Right lobe of liver (tissue), 6 donors: ENCODE data around the gene SERINC5. TPM values are rescaled to one million over a fixed set of nuclear protein-coding genes. Genes with fewer than 3 reads are reported as not detected.
A peak's percentile ranks its signal among the peaks of the same experiment; 100 is the strongest.
"Not testable (repeated sequence)": the region's sequence is repeated elsewhere in the genome, so short reads cannot be mapped to it uniquely, and the experiment has no call there.

Experiments
- ATAC-seq, 4 donors: fragments of 200-7000 bp; cut with Tn5 transposase; one replicate each; pipeline ENCODE4 v1.9.1; 2020; ENCODE audit warnings: mild to moderate bottlenecking in 4 of 4, moderate library complexity in 4 of 4
- DNase-seq, 3 donors: peaks; one replicate each; pipeline ENCODE4 v3.0.0-alpha.2; 2020
- H3K27ac ChIP-seq, 3 donors: fragments of 200-600 bp; one replicate each; pipeline ENCODE4 v1.8.0; 2022
- H3K27me3 ChIP-seq, 2 donors: fragments of 200-600 bp; one replicate each; pipeline ENCODE4 v1.8.0; 2022
- H3K36me3 ChIP-seq, 4 donors: fragments of 200-600 bp; sonication (generic) in 1 of 4; one replicate each; pipeline versions ENCODE4 v1.5.1 to v1.8.0; 2017 to 2022; ENCODE audit warnings: control low read depth in 1 of 4
- H3K4me1 ChIP-seq, 4 donors: fragments of 200-600 bp; sonication (generic) in 1 of 4; one replicate each; pipeline versions ENCODE4 v1.5.1 to v1.8.0; 2017 to 2022; ENCODE audit warnings: control low read depth in 1 of 4
- H3K4me3 ChIP-seq, 3 donors: fragments of 200-600 bp; one replicate each; pipeline ENCODE4 v1.8.0; 2022
- H3K9me3 ChIP-seq, 4 donors: fragments of 200-600 bp; sonication (generic) in 1 of 4; one replicate each; pipeline versions ENCODE4 v1.5.1 to v1.8.0; 2017 to 2022; ENCODE audit warnings: control low read depth in 1 of 4
- POLR2A ChIP-seq: fragments of 450-650 bp; IDR thresholded peaks from one replicate; pipeline ENCODE4 v1.6.1; 2017; ENCODE audit warnings: antibody characterized with exemption, mild to moderate bottlenecking
- WGBS: methylation state at CpG from one replicate; pipeline ENCODE4 v1.1.6; 2018; ENCODE audit warnings: low coverage, low lambda C conversion rate; ENCODE audit not compliant: insufficient coverage; ENCODE audit errors: missing lambda C conversion rate; 5-methylcytosine and 5-hydroxymethylcytosine counted together
- intact Hi-C, 2 donors: fragments of 100-400 bp; cut with DNase I; formaldehyde crosslinking; loops; one replicate each; pipeline versions ENCODE4 v1.11.2 to v1.14.1; 2022
- total RNA-seq, 6 experiments: library from RNA; depleted of rRNA in 2 of 6; stranded (reverse); fragments of >200 nt in 2 of 6; fragmentation: NEBNext Ultra II Directional in 3 of 6; extraction: Animal tissue kit (Norgen Biotek cat#: 25700) in 3 of 6; gene quantifications; one replicate each; pipeline versions ENCODE4 v1.1.0 to v1.2.4, GENCODE V29; 2016 to 2023
- TF ChIP-seq, protein P1 (sequence below), 4 donors: fragments of 200-600 bp in 3 of 4; fragments of 450-650 bp in 1 of 4; IDR thresholded peaks; one replicate each; pipeline versions ENCODE4 v1.5.1 to v1.8.0; 2016 to 2022; ENCODE audit warnings: antibody characterized with exemption in 4 of 4, mild to moderate bottlenecking in 2 of 4
- donor health status: DM: no; HTN: yes; CAD: no.
- donor health status: DM: no; HTN: no; CAD: no.
- donor health status: DM: no; HTN: no; CAD: no.
- donor health status: DM: no; HTN: yes; CAD: no.
- donor health status: DM: no; HTN: yes; CAD: no.

SERINC5 gene
- total RNA-seq, 6 experiments from 2014 or later: 30.1 to 82.1 (median 57.9) TPM

DNA sequence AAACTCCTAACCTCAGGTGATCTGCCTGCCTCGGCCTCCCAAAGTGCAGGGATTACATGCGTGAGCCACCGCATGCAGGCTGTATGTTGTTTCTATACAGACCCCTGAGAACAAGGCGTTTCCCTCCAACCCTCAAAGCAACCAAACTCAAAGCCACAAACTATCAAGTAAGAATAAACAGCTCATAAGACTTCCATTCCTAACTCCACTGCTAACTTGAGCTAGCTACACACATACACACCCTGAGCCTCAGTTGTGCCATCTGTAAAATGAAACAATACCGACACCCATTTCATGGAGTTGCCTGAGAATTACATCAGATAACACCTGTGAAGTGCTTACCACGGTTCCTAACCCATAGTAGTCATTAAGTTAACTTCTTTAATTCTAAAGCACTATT, 70.8 kb downstream of the SERINC5 start:
- peak overlapping the region; percentile 32 to 77 (median 77) for H3K27ac ChIP-seq
- peaks cover 0 to 65% (median 19%) of the 10 kb centered on the region in 4 donors for H3K4me1 ChIP-seq

DNA sequence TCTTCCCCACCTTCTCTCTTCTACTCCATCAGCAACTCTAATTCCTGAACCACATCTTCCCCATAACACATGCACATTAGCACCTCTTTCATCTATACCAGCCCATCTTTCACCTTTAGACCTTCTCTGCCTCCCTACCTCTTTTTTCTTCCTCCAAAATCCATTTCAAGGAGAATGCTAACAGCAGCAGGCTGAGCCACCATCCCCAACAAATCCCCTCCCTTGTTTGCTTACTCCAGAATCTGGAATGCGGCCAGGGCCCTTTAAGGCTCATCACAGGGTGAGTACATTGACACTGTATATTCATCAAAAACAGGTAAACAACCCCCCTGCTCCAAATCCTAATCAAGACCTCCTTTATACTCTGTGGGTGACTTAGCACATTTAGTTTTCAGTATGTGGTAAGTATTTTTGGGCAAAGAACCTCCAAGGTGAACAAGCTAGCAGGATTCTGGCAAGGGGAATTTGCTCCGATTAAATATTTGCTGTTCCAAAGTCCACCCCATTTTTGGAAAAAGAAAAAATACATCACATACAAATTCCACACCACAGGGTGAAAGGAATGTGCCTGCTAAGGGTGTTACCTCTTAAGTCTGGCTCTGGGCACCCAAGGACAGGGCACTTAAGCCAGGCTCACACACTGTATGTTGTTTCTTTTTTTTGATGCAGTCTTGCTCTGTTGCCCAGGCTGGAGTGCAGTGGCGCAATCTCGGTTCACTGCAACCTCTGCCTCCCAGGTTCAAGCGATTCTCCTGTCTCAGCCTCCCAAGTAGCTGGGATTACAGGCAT, 71.4 kb downstream of the SERINC5 start:
- intact Hi-C loops: no loop called here
- H3K36me3 ChIP-seq: peaks cover 0 to 3% (median 0%) of the 10 kb centered on the region in 4 donors
- H3K27ac ChIP-seq: peak overlapping the region; percentile 32 to 77 (median 77)
- DNase-seq (peak; percentile 40 to 80 (median 68)), ATAC-seq (peak; percentile 73 to 88 (median 78))
- TF ChIP-seq, protein P1, sequence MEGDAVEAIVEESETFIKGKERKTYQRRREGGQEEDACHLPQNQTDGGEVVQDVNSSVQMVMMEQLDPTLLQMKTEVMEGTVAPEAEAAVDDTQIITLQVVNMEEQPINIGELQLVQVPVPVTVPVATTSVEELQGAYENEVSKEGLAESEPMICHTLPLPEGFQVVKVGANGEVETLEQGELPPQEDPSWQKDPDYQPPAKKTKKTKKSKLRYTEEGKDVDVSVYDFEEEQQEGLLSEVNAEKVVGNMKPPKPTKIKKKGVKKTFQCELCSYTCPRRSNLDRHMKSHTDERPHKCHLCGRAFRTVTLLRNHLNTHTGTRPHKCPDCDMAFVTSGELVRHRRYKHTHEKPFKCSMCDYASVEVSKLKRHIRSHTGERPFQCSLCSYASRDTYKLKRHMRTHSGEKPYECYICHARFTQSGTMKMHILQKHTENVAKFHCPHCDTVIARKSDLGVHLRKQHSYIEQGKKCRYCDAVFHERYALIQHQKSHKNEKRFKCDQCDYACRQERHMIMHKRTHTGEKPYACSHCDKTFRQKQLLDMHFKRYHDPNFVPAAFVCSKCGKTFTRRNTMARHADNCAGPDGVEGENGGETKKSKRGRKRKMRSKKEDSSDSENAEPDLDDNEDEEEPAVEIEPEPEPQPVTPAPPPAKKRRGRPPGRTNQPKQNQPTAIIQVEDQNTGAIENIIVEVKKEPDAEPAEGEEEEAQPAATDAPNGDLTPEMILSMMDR (IDR thresholded peaks at IDR 0.05): no peak
- no peak for TF ChIP-seq POLR2A
- no peaks in the 10 kb centered on the region for H3K27me3 ChIP-seq
- peaks cover 0 to 65% (median 19%) of the 10 kb centered on the region in 4 donors for H3K4me1 ChIP-seq
- H3K9me3 ChIP-seq: no peaks in the 10 kb centered on the region
- 53% methylated on average over 5 of the region's 5 CpGs for WGBS
- no peak overlapping the region for H3K4me3 ChIP-seq

More for the DNA sequence above, 70.8 kb downstream of the SERINC5 start:
- H3K9me3 ChIP-seq: no peaks in the 10 kb centered on the region
- intact Hi-C loops: no loop called here
- 74% methylated on average over 4 of the region's 6 CpGs for WGBS
- no peak overlapping the region for H3K4me3 ChIP-seq
- DNase-seq (no peak), ATAC-seq (no peak)
- no peaks in the 10 kb centered on the region for H3K27me3 ChIP-seq
- no peak for TF ChIP-seq POLR2A
- TF ChIP-seq, protein P1 (IDR thresholded peaks at IDR 0.05): no peak
- H3K36me3 ChIP-seq: peaks cover 0 to 3% (median 0%) of the 10 kb centered on the region in 4 donors

DNA sequence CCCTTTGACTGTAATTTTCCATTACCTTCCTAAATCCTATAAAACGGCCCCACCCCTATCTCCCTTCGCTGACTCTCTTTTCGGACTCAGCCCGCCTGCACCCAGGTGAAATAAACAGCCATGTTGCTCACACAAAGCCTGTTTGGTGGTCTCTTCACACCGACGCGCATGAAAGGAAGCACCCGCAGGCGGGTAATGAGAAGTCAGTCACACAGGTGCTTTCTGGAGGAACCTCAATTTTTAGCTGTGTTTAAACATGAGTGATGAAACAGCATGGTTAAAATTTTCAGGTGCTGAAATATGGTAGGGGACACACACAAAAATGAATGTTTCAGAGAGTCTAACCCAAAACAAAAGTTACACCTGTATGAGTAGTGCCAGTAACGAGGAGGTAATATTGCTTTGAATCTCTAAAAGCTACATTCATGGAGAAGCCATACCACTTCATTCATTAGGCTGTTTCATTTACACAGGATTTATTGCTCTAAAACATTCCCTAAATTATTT, 72.1 kb downstream of the SERINC5 start:
- H3K27me3 ChIP-seq, DNase-seq, H3K36me3 ChIP-seq, H3K9me3 ChIP-seq, H3K4me3 ChIP-seq, ATAC-seq, intact Hi-C loops: not testable (repeated sequence)
- peaks cover 0 to 65% (median 19%) of the 10 kb centered on the region in 4 donors for H3K4me1 ChIP-seq
- peak overlapping the region; percentile 31 to 77 (median 77) for H3K27ac ChIP-seq
- whole genome bisulfite sequencing: 39% methylated on average over 9 of the region's 10 CpGs

- 54% methylated on average over 4 of the region's 7 CpGs for WGBS
- Histone ChIP-seq H3K36me3 (peaks cover 0 to 3% (median 0%) of the 10 kb centered on the region in 4 donors), H3K9me3 (no peaks in the 10 kb centered on the region), H3K4me3 (no peak overlapping the region), H3K27me3 (no peaks in the 10 kb centered on the region), H3K4me1 (peaks cover 0 to 65% (median 19%) of the 10 kb centered on the region in 4 donors), H3K27ac (peak overlapping the region in 2 of 3 donors; percentile 46 to 75)
- ATAC-seq (no peak), DNase-seq (no peak)
- intact Hi-C loops: no loop called here
- no peak for TF ChIP-seq POLR2A
- TF ChIP-seq, protein P1 (IDR thresholded peaks at IDR 0.05): no peak
Measured at GRCh38 chr5:80182809-80183580, 72.9 kb downstream of the SERINC5 start.
